Caki2 (cell line): ENCODE data around the gene LPIN1. TPM values are rescaled to one million over a fixed set of nuclear protein-coding genes. Genes with fewer than 3 reads are reported as not detected.

Source experiments
- DNase-seq: peaks from one replicate; pipeline ENCODE4 v3.0.0-alpha.2; 2015; ENCODE audit warnings: low read depth
- in situ Hi-C: cut with HindIII; loops from 2 replicates; pipeline ENCODE4 v1.10.0; 2016; ENCODE audit warnings: low sequenced_read_pairs, low pct_unique_long_range_greater_than_20kb, mixed read lengths
- total RNA-seq: library from RNA; depleted of rRNA; stranded (reverse); fragments of >200 nt; shearing (Covaris generic); gene quantifications from 2 replicates; pipeline ENCODE4 v1.2.3, GENCODE V29; 2014; ENCODE audit warnings: low replicate concordance; rRNA removed

LPIN1 gene, protein sequence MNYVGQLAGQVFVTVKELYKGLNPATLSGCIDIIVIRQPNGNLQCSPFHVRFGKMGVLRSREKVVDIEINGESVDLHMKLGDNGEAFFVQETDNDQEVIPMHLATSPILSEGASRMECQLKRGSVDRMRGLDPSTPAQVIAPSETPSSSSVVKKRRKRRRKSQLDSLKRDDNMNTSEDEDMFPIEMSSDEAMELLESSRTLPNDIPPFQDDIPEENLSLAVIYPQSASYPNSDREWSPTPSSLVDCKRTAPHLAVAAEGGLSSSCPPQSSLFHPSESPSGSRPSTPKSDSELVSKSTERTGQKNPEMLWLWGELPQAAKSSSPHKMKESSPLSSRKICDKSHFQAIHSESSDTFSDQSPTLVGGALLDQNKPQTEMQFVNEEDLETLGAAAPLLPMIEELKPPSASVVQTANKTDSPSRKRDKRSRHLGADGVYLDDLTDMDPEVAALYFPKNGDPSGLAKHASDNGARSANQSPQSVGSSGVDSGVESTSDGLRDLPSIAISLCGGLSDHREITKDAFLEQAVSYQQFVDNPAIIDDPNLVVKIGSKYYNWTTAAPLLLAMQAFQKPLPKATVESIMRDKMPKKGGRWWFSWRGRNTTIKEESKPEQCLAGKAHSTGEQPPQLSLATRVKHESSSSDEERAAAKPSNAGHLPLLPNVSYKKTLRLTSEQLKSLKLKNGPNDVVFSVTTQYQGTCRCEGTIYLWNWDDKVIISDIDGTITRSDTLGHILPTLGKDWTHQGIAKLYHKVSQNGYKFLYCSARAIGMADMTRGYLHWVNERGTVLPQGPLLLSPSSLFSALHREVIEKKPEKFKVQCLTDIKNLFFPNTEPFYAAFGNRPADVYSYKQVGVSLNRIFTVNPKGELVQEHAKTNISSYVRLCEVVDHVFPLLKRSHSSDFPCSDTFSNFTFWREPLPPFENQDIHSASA
- 12.2 and 25.8 TPM in 2 replicates for total RNA-seq

- in situ Hi-C loops: no loop called here
- peak; percentile 68 for DNase-seq
These were observed at the start of gene LPIN1 for GRCh38 chr2:11746376-11746806. TSS of gene LPIN1 (plus strand) at chr2:11746632. CDS start at chr2:11765542, 18,910 bp downstream.

GRCh38 chr2:11696736-11697102, 49.7 kb upstream of the LPIN1 start:
- in situ Hi-C loops: loop anchor here (25.0 kb wide), 1 partner anchor 91 kb away; no protein-coding TSS in a partner anchor
- no peak for DNase-seq

DNA sequence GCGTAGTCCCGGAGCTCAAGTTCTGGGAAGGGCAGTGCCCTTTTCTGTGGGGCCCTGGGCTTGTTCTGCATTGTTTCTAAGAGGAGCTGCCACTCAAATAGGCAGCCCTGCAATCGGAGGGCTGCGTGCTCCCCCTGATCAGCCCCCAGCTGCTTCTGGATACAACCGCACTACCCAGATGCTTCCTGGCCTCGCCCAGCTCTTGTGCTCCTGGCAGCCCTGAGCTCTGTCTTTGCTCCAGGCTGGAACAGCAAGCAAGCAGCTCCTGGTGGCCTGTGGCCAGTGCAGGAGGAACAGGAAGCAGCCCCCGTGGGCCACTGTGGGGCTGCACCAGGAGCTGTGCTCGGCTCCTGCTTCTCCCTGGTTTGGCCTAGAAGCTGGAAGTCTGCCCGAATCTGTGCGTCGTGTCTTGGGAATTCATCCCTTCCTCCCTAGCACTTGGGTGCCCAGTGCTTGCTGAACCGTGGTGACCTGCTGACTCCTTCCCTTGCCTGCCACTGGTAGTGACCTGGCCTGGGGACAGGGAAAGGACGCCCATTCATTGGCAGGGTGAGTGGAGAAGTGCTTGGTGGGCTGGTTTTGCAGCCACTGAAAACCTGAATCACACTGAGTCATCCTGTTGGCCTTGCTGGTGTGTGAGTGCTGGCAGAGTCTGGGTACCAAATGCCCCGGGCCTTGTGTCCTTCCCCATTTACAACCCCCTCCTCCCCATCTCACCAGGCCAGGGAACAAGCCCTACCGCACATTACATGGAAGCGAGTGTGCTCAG, 49.1 kb upstream of the LPIN1 start:
- DNase-seq: peak; percentile 98
- in situ Hi-C loops: loop anchor here (25.0 kb wide), 1 partner anchor 90 kb away; no protein-coding TSS in a partner anchor

- no peak for DNase-seq
- in situ Hi-C loops: loop anchor here (25.0 kb wide), 1 partner anchor 89 kb away; no protein-coding TSS in a partner anchor
These were observed 48.2 kb upstream of the LPIN1 start for GRCh38 chr2:11698009-11698922.

DNA sequence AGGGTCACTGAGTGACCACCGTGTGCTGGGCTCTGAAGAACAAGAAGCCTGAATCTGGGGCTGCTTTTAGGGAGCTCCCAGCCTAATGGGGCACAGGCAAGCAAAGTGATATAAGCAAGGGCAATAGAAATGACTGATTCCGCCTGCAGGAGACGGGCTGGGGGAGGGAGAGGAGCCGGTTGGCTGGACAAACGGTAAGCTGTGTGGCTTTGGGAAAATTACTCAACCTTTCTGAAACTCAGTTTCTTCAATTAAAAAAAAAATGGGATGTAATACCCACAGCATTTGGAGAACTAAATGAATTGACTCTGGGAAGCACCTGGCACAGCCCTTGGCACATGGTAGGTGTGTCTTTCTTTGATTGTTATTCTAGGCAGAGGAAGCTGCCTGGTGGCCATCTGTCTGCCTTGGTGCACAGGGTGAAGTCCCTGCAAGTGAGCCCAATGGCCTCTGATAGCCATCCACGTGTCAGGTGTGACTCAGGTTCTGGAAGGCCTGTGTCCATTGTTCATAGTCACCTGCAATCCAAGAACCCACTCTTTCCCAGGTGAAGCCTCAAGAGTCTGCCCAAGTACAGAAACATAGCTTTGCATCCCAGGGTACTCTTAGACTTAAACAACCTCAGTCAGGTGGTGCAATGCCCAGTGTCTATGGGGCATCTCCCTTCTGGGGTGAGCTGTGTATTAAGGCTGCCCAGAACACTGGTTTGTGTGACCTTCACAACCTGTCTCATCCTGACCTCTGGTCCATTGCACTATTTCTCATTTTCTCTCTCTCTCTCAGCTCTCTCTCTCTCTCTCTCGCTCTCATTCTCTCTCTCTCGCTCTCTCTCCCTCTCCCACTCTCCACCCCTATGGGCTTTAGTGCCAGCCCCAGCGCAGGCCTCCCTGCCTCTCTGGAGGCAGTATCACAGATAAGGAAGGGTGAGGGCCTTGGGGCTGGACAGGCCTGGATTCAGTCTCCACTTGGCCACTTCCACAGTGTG, 46.5 kb upstream of the LPIN1 start:
- in situ Hi-C loops: loop anchor here (25.0 kb wide), 1 partner anchor 87 kb away; no protein-coding TSS in a partner anchor
- no peak for DNase-seq

DNA sequence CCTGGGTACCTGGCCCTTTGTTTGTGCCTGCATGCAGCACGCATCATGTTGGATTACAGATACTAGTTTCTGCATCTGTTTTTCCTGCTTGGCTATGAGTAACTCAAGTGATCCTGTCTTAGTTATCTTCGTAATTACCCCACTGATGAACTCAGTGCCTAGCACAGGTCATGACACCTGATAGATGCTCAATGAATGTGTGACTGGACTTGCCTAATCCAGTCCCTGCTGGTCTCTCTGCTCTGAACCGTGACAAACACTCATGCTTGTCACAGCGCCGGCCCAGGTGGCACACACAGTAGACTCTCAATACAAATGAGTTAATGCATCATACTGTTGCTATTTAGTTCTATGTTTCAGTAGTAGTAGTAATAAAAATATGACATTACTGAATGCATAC, 45.2 kb upstream of the LPIN1 start:
- in situ Hi-C loops: no loop called here
- DNase-seq: peak; percentile 64

DNA sequence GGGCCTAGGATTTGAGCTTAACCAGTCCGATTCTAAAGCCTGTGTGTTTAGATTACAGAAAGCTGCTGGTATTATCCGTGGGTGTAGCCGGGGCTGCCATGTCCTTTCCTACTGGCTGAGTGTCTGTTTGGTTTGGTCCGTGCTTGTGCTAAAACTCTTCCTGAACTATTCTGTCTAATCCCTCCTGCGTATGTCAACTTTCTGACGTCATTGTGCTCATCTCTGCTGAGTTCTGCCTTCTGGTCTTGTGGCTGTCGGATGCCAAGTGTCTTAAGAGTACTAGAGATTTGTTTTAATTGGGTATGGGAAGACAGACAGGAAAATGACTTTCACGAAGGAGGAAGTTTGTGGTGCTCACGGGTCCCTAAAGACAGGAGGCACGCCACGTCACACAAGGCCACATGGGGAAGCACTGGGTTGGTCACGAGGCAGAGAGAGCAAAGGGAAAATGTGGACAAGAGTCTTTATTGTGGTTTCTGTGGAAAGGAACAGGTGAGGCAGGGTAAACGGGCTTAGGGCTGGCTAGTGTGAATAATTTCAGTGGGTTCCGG, 44.6 kb upstream of the LPIN1 start:
- in situ Hi-C loops: no loop called here
- DNase-seq: no peak

GRCh38 chr2:11702946-11703345, 43.5 kb upstream of the LPIN1 start:
- no peak for DNase-seq
- in situ Hi-C loops: no loop called here

DNA sequence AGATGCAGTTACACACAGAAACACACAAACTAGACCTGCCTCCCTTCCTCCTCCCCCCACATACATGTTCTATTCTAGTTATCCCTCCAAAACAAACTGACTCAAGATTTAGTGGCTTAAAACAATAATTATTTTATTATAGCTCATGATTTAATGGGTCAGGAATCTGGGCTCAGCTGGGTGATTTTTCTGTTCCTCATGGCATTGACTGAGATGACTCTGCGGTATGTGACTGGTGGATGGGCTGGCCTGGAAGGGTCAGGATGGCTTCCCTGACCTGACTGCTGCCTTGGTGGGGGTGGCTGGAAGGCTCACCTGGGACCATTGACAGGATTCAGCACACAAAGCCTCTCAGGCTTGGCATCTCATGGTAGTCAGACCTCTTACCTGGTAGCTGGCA, 42.7 kb upstream of the LPIN1 start:
- in situ Hi-C loops: no loop called here
- DNase-seq: peak; percentile 49

DNA sequence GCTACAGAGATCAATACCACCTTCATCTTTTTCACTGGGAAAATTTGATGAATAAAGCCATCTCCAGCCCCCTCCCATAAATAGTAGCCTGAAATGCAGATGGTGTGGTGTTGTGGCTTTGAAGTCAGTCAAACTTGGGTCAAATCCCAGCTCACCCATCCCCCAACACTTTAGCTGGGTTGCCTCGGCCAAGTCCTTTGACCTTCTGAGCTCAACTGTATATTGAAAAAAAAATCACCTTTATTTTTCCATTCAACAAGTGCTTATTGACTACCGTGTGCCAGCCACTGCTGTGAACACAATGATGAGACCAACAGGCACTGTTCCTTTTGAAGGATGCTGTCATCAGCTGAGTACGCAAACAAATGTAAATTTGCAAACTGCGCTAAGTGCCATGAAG, 41.4 kb upstream of the LPIN1 start:
- in situ Hi-C loops: no loop called here
- DNase-seq: no peak

DNA sequence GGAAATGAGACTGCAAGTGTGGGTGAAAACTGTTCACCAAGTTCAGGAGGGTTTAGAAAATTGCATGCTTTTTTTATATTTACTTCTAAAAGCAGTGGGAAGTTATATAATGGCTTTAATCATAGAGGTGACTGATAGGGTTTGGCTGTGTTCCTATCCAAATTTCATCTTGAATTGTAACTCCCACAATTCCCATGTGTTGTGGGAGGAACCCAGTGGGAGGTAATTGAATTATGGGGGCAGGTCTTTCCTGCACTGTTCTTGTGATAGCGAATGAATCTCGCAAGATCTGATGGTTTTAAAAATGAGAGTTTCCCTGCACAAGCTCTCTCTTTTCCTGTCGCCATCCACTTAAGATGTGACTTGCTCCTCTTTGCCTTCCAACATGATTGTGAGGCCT, 40.7 kb upstream of the LPIN1 start:
- in situ Hi-C loops: no loop called here

DNA sequence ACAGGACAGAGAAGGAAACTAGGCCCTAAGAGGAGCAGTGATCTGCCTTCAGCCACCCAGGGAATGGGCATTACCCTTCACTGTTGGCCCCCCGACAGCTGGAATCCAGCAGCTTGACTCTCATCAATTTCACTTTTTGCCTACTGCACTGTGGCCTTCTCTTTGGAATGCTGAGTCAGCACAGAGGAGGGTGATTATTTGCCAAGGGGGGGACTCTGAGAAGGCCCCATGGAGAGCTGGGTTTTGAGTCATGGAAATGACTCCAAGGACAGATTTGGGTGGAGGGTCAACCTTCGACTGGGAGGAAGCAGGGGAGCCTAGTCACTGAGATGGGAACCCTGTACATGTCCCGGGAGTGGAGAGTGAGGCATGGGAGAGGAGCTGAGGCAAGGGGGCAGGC, 38.3 kb upstream of the LPIN1 start:
- DNase-seq: no peak
- in situ Hi-C loops: no loop called here

More for the DNA sequence above, 40.7 kb upstream of the LPIN1 start:
- no peak for DNase-seq

- no peak for DNase-seq
- in situ Hi-C loops: no loop called here
These were observed 37.1 kb upstream of the LPIN1 start for GRCh38 chr2:11709293-11709692.

- DNase-seq: peak; percentile 30
- in situ Hi-C loops: no loop called here
These were observed 36.2 kb upstream of the LPIN1 start for GRCh38 chr2:11710210-11710609.

GRCh38 chr2:11710632-11711353, 35.6 kb upstream of the LPIN1 start:
- no peak for DNase-seq
- in situ Hi-C loops: no loop called here
